Measurements from ENCODE around the gene SH3YL1.

Gene SH3YL1

GRCh38 chr2:259789-260331 lies 4.0 kb downstream of the SH3YL1 start:
- H3K4me1 Mint-ChIP-seq: peaks cover 4% of the 10 kb centered on the region
- H3K27ac Mint-ChIP-seq (ENCODE audit: low read depth): no peak overlapping the region
- no peak for DNase-seq (ENCODE audit: low spot score in 2 of 2)
- no peaks in the 10 kb centered on the region for H3K27me3 Mint-ChIP-seq
- no peak overlapping the region for H3K4me3 Mint-ChIP-seq
- H3K36me3 Mint-ChIP-seq (ENCODE audit: insufficient read depth): peaks cover 5% of the 10 kb centered on the region
- ATAC-seq (replicated peaks; ENCODE audit: extremely low read depth, poor library complexity, severe bottlenecking): no peak
- no peaks in the 10 kb centered on the region for H3K9me3 Mint-ChIP-seq

- Mint-ChIP-seq H3K4me3 (no peak overlapping the region), H3K4me1 (no peaks in the 10 kb centered on the region), H3K27ac (ENCODE audit: low read depth) (no peak overlapping the region), H3K9me3 (no peaks in the 10 kb centered on the region), H3K36me3 (ENCODE audit: insufficient read depth) (peaks cover 2% of the 10 kb centered on the region), H3K27me3 (no peaks in the 10 kb centered on the region)
- DNase-seq (ENCODE audit: low spot score in 2 of 2) (no peak), ATAC-seq (replicated peaks; ENCODE audit: extremely low read depth, poor library complexity, severe bottlenecking) (no peak)
These were observed 4.9 kb downstream of the SH3YL1 start for GRCh38 chr2:258933-259332.

- H3K36me3 Mint-ChIP-seq (ENCODE audit: insufficient read depth): no peaks in the 10 kb centered on the region
- ATAC-seq (replicated peaks; ENCODE audit: extremely low read depth, poor library complexity, severe bottlenecking) (no peak), DNase-seq (ENCODE audit: low spot score in 2 of 2) (no peak)
- no peaks in the 10 kb centered on the region for H3K27me3 Mint-ChIP-seq
- H3K9me3 Mint-ChIP-seq: no peaks in the 10 kb centered on the region
- H3K27ac Mint-ChIP-seq (ENCODE audit: low read depth): no peak overlapping the region
- no peak overlapping the region for H3K4me3 Mint-ChIP-seq
- H3K4me1 Mint-ChIP-seq: no peaks in the 10 kb centered on the region
These were observed 6.0 kb downstream of the SH3YL1 start for GRCh38 chr2:257842-258241.

DNA sequence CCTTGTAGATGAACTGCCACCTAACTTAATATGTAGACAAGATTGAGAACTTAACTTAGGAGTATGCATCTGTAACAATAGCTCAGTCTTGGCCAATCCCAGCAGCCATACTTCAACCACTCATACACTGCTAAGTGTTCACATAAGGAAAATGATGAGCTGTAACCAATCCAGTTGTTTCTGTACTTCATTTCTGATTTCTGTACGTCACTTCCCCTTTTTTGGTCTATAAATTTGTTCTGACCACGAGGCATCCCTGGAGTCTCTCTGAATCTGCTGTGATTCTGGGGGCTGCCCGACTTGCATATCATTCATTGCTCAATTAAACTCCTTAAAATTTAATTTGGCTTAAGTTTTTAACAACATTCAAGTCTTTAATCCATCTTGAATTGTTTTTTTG lies 6.4 kb downstream of the SH3YL1 start:
- ATAC-seq (replicated peaks; ENCODE audit: extremely low read depth, poor library complexity, severe bottlenecking): no peak
- Mint-ChIP-seq H3K4me1 (no peaks in the 10 kb centered on the region), H3K27me3 (no peaks in the 10 kb centered on the region), H3K9me3 (no peaks in the 10 kb centered on the region), H3K36me3 (ENCODE audit: insufficient read depth) (no peaks in the 10 kb centered on the region), H3K27ac (ENCODE audit: low read depth) (no peak overlapping the region), H3K4me3 (no peak overlapping the region)
- DNase-seq (ENCODE audit: low spot score in 2 of 2): no peak

DNA sequence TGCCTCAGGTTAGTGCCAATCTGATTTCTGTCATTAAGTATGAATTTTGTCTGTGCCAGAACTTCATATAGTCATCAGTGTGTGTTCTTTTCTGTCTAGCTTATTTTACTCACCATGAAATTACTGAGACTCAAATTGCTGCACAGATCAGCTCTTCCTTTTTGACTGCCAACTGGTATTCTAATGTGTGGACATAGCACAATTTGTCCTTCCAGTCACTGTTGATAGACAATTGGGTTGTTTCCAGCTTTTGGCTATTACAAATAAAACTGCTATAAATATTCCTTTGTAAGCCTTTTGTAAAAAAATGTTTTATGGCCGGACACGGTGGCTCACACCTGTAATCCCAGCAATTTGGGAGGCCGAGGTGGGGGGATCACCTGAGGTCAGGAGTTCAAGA lies 7.7 kb downstream of the SH3YL1 start:
- Mint-ChIP-seq H3K4me1 (no peaks in the 10 kb centered on the region), H3K36me3 (ENCODE audit: insufficient read depth) (peaks cover 6% of the 10 kb centered on the region), H3K27me3 (no peaks in the 10 kb centered on the region), H3K9me3 (no peaks in the 10 kb centered on the region), H3K4me3 (no peak overlapping the region), H3K27ac (ENCODE audit: low read depth) (no peak overlapping the region)
- ATAC-seq (replicated peaks; ENCODE audit: extremely low read depth, poor library complexity, severe bottlenecking) (no peak), DNase-seq (ENCODE audit: low spot score in 2 of 2) (no peak)

- Mint-ChIP-seq H3K27ac (ENCODE audit: low read depth) (no peak overlapping the region), H3K4me1 (no peaks in the 10 kb centered on the region), H3K36me3 (ENCODE audit: insufficient read depth) (peaks cover 6% of the 10 kb centered on the region), H3K4me3 (no peak overlapping the region), H3K27me3 (no peaks in the 10 kb centered on the region), H3K9me3 (no peaks in the 10 kb centered on the region)
- ATAC-seq (replicated peaks; ENCODE audit: extremely low read depth, poor library complexity, severe bottlenecking) (no peak), DNase-seq (ENCODE audit: low spot score in 2 of 2) (no peak)
These were observed 8.6 kb downstream of the SH3YL1 start for GRCh38 chr2:255195-255594.

GRCh38 chr2:254241-254640 lies 9.6 kb downstream of the SH3YL1 start:
- ATAC-seq (replicated peaks; ENCODE audit: extremely low read depth, poor library complexity, severe bottlenecking): no peak
- peaks cover 6% of the 10 kb centered on the region for H3K36me3 Mint-ChIP-seq (ENCODE audit: insufficient read depth)
- H3K4me1 Mint-ChIP-seq: no peaks in the 10 kb centered on the region
- DNase-seq (ENCODE audit: low spot score in 2 of 2): no peak
- H3K4me3 Mint-ChIP-seq: no peak overlapping the region
- no peaks in the 10 kb centered on the region for H3K27me3 Mint-ChIP-seq
- H3K9me3 Mint-ChIP-seq: no peaks in the 10 kb centered on the region
- no peak overlapping the region for H3K27ac Mint-ChIP-seq (ENCODE audit: low read depth)

DNA sequence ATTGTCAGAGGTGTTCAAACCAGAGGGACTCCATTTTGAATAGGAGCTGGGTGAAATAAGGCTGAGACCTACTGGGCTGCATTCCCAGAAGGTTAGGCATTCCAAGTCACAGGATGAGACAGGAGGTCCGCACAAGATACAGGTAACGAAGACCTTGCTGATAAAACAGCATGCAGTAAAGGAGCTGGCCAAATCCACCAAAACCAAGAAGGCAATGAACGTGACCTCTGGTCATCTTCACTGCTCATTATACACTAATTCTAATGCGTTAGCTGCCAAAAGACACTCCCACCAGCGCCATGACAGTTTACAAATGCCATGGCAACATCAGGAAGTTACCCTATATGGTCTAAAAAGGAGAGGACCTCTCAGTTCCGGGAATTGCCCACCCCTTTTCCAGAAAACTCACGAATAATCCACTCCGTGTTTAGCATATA lies 10.6 kb downstream of the SH3YL1 start:
- no peak for DNase-seq (ENCODE audit: low spot score in 2 of 2)
- Mint-ChIP-seq H3K4me1 (no peaks in the 10 kb centered on the region), H3K36me3 (ENCODE audit: insufficient read depth) (peaks cover 7% of the 10 kb centered on the region), H3K9me3 (no peaks in the 10 kb centered on the region), H3K4me3 (no peak overlapping the region), H3K27me3 (no peaks in the 10 kb centered on the region), H3K27ac (ENCODE audit: low read depth) (no peak overlapping the region)
- ATAC-seq (replicated peaks; ENCODE audit: extremely low read depth, poor library complexity, severe bottlenecking): no peak

DNA sequence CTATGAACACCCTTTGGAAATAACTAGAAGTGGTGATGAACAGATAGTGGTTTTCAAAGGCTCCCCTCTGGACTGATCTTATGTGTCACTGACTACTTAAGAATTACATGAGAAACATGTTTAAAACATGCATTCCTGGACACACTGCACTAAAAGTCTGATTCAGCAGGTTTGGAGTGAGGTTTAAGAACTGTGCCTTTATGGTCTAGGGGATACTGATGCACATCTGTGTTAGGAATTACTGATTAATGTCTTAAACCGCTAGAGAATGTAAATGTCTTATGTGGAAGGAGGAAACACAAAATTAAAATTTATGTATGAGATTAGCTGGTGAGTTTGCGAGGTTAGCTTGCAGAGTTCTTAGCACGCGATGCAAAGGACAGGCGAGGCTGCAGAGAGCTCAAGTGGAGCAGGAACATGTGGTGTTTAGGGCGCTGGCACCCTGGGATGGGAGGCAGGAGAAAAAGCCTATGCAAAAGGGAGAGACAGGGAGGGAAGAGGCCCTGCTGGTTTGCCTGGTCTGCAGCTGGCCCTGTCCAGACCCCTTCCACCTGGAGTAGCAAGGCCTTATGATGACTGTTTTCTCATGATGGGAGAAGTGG lies 11.7 kb downstream of the SH3YL1 start:
- H3K27me3 Mint-ChIP-seq: no peaks in the 10 kb centered on the region
- DNase-seq (ENCODE audit: low spot score in 2 of 2): no peak
- no peaks in the 10 kb centered on the region for H3K4me1 Mint-ChIP-seq
- H3K36me3 Mint-ChIP-seq (ENCODE audit: insufficient read depth): peaks cover 9% of the 10 kb centered on the region
- H3K9me3 Mint-ChIP-seq: no peaks in the 10 kb centered on the region
- no peak overlapping the region for H3K27ac Mint-ChIP-seq (ENCODE audit: low read depth)
- no peak overlapping the region for H3K4me3 Mint-ChIP-seq
- ATAC-seq (replicated peaks; ENCODE audit: extremely low read depth, poor library complexity, severe bottlenecking): no peak

GRCh38 chr2:249538-250042 lies 14.2 kb downstream of the SH3YL1 start:
- no peak for ATAC-seq (replicated peaks; ENCODE audit: extremely low read depth, poor library complexity, severe bottlenecking)
- Mint-ChIP-seq H3K36me3 (ENCODE audit: insufficient read depth) (peaks cover 9% of the 10 kb centered on the region), H3K4me1 (peaks cover 6% of the 10 kb centered on the region), H3K27me3 (no peaks in the 10 kb centered on the region), H3K4me3 (no peak overlapping the region), H3K9me3 (no peaks in the 10 kb centered on the region), H3K27ac (ENCODE audit: low read depth) (no peak overlapping the region)
- DNase-seq (ENCODE audit: low spot score in 2 of 2): no peak

GRCh38 chr2:248724-249123 lies 15.1 kb downstream of the SH3YL1 start:
- DNase-seq (ENCODE audit: low spot score in 2 of 2): no peak
- Mint-ChIP-seq H3K27ac (ENCODE audit: low read depth) (no peak overlapping the region), H3K36me3 (ENCODE audit: insufficient read depth) (peaks cover 14% of the 10 kb centered on the region), H3K9me3 (no peaks in the 10 kb centered on the region), H3K4me1 (peaks cover 6% of the 10 kb centered on the region), H3K4me3 (no peak overlapping the region), H3K27me3 (no peaks in the 10 kb centered on the region)
- no peak for ATAC-seq (replicated peaks; ENCODE audit: extremely low read depth, poor library complexity, severe bottlenecking)

- peak in 1 of 2 donors; percentile 21 for DNase-seq (ENCODE audit: low spot score in 2 of 2)
- Mint-ChIP-seq H3K27ac (ENCODE audit: low read depth) (no peak overlapping the region), H3K36me3 (ENCODE audit: insufficient read depth) (peaks cover 10% of the 10 kb centered on the region), H3K4me1 (peaks cover 6% of the 10 kb centered on the region), H3K9me3 (no peaks in the 10 kb centered on the region), H3K4me3 (no peak overlapping the region), H3K27me3 (no peaks in the 10 kb centered on the region)
- ATAC-seq (replicated peaks; ENCODE audit: extremely low read depth, poor library complexity, severe bottlenecking): no peak
These were observed 17.2 kb downstream of the SH3YL1 start for GRCh38 chr2:246489-247144.

GRCh38 chr2:244547-244946 lies 19.3 kb downstream of the SH3YL1 start:
- Mint-ChIP-seq H3K36me3 (ENCODE audit: insufficient read depth) (peaks cover 17% of the 10 kb centered on the region), H3K27ac (ENCODE audit: low read depth) (no peak overlapping the region), H3K9me3 (no peaks in the 10 kb centered on the region), H3K4me3 (no peak overlapping the region), H3K27me3 (no peaks in the 10 kb centered on the region), H3K4me1 (peaks cover 6% of the 10 kb centered on the region)
- ATAC-seq (replicated peaks; ENCODE audit: extremely low read depth, poor library complexity, severe bottlenecking): no peak
- no peak for DNase-seq (ENCODE audit: low spot score in 2 of 2)

Data from central memory CD8-positive, alpha-beta T cell (primary cell).